HepG2 (cell line): Measurements from ENCODE around the gene NSMCE1. TPM values are rescaled to one million over a fixed set of nuclear protein-coding genes. Genes with fewer than 3 reads are reported as not detected.
A peak's percentile ranks its signal among the peaks of the same experiment; 100 is the strongest.

Source experiments
- ELF4 ChIP-seq: sonication (generic); formaldehyde crosslinking; IDR thresholded peaks from 2 replicates; pipeline ENCODE4 v1.5.0; 2020; ENCODE audit warnings: missing genetic modification reagents, mild to moderate bottlenecking, moderate library complexity, borderline replicate concordance
- FOXK1 ChIP-seq: sonication (generic); formaldehyde crosslinking; IDR thresholded peaks from 2 replicates; pipeline ENCODE4 v1.4.0; 2020; ENCODE audit warnings: low read depth, missing genetic modification reagents, borderline replicate concordance
- FOXO4 ChIP-seq: sonication (generic); formaldehyde crosslinking; conservative IDR thresholded peaks from 2 replicates; pipeline ENCODE4 v1.8.1; 2023; ENCODE audit warnings: missing genetic modification reagents
- ISL2 ChIP-seq: sonication (generic); formaldehyde crosslinking; IDR thresholded peaks from 2 replicates; pipeline ENCODE4 v1.5.0; 2020; ENCODE audit warnings: missing genetic modification reagents
- MLX ChIP-seq: IDR thresholded peaks from 2 replicates; pipeline ENCODE4 v1.6.1; 2016
- NFKBIZ ChIP-seq: IDR thresholded peaks from 2 replicates; pipeline ENCODE4 v1.6.1; 2018; ENCODE audit warnings: missing genetic modification reagents, missing compliant biosample characterization
- PBX3 ChIP-seq: sonication (generic); formaldehyde crosslinking; IDR thresholded peaks from 2 replicates; pipeline ENCODE4 v1.8.1; 2023; ENCODE audit warnings: missing genetic modification reagents, inconsistent platforms, borderline replicate concordance
- RBM22 ChIP-seq: fragments of 200-400 bp; formaldehyde crosslinking; optimal IDR thresholded peaks from 2 replicates; pipeline ENCODE3; 2017; ENCODE audit warnings: mild to moderate bottlenecking, low read length, moderate library complexity
- REXO4 ChIP-seq: sonication (generic); formaldehyde crosslinking; IDR thresholded peaks from 2 replicates; pipeline ENCODE4 v1.8.0; 2022; ENCODE audit warnings: missing genetic modification reagents, mild to moderate bottlenecking, borderline replicate concordance
- SP2 ChIP-seq: sonication (generic); formaldehyde crosslinking; IDR thresholded peaks from 2 replicates; pipeline ENCODE4 v1.5.1; 2020; ENCODE audit warnings: mild to moderate bottlenecking, missing genetic modification reagents
- SRSF4 ChIP-seq: fragments of 200-400 bp; formaldehyde crosslinking; IDR thresholded peaks from one replicate; pipeline ENCODE4 v1.6.1; 2018; ENCODE audit warnings: mild to moderate bottlenecking, low read depth, low read length, moderate library complexity; ENCODE audit not compliant: poor library complexity, severe bottlenecking
- ZBTB26 ChIP-seq: IDR thresholded peaks from 2 replicates; pipeline ENCODE4 v1.6.1; 2016; ENCODE audit warnings: missing compliant biosample characterization, missing genetic modification reagents, borderline replicate concordance
- ZFP90 ChIP-seq: sonication (generic); formaldehyde crosslinking; IDR thresholded peaks from 2 replicates; pipeline ENCODE4 v1.8.0; 2022; ENCODE audit warnings: missing genetic modification reagents, mild to moderate bottlenecking, inconsistent platforms, borderline replicate concordance
- ZNF264 ChIP-seq: sonication (generic); formaldehyde crosslinking; IDR thresholded peaks from 2 replicates; pipeline ENCODE4 v1.4.0; 2020; ENCODE audit warnings: missing genetic modification reagents
- ZNF335 ChIP-seq: sonication (generic); formaldehyde crosslinking; IDR thresholded peaks from 2 replicates; pipeline ENCODE4 v1.4.0; 2020; ENCODE audit warnings: missing genetic modification reagents
- ZNF503 ChIP-seq: sonication (generic); formaldehyde crosslinking; IDR thresholded peaks from 2 replicates; pipeline ENCODE4 v1.4.0; 2020; ENCODE audit warnings: missing genetic modification reagents
- ZNF556 ChIP-seq: sonication (generic); formaldehyde crosslinking; IDR thresholded peaks from 2 replicates; pipeline ENCODE4 v1.4.0; 2020; ENCODE audit warnings: mild to moderate bottlenecking, missing genetic modification reagents, borderline replicate concordance
- ZNF703 ChIP-seq: sonication (generic); formaldehyde crosslinking; IDR thresholded peaks from 2 replicates; pipeline ENCODE4 v1.5.1; 2020; ENCODE audit warnings: missing genetic modification reagents, mild to moderate bottlenecking, moderate library complexity, borderline replicate concordance
- ZNF839 ChIP-seq: sonication (generic); formaldehyde crosslinking; IDR thresholded peaks from 2 replicates; pipeline ENCODE4 v1.4.0; 2020; ENCODE audit warnings: missing genetic modification reagents, mild to moderate bottlenecking, borderline replicate concordance
- ZXDC ChIP-seq: sonication (generic); formaldehyde crosslinking; IDR thresholded peaks from 2 replicates; pipeline ENCODE4 v1.5.0; 2020; ENCODE audit warnings: mild to moderate bottlenecking, missing genetic modification reagents
- polyA plus RNA-seq, 8 experiments: library from polyadenylated mRNA; depleted of rRNA in 3 of 8; stranded (reverse) in 7 of 8; unstranded in 1 of 8; fragments of >200 nt; fragmentation: Illumina TruSeq in 4 of 8; extraction: Trizol in 4 of 8; gene quantifications; 2 replicates each; pipeline versions ENCODE4 v1.2.1 to v1.2.3, GENCODE V29; 2011 to 2016; ENCODE audit warnings: low read depth in 4 of 8, missing spikeins in 1 of 8, mixed read lengths in 1 of 8; ENCODE audit not compliant: insufficient read depth in 1 of 8
- total RNA-seq, 5 experiments: library from RNA; depleted of rRNA; stranded (reverse); fragments of >200 nt; fragmentation: Illumina TruSeq; extraction: Trizol; gene quantifications; 2 replicates each; pipeline ENCODE4 v1.2.3, GENCODE V29; 2016; ENCODE audit warnings: low read depth in 1 of 5

NSMCE1 gene
- total and polyA plus RNA-seq, 2 of the 13 experiments (the other 11 are each of a cell fraction or from before 2014, with no cell fraction given), result 42.7 to 52.9 TPM

DNA sequence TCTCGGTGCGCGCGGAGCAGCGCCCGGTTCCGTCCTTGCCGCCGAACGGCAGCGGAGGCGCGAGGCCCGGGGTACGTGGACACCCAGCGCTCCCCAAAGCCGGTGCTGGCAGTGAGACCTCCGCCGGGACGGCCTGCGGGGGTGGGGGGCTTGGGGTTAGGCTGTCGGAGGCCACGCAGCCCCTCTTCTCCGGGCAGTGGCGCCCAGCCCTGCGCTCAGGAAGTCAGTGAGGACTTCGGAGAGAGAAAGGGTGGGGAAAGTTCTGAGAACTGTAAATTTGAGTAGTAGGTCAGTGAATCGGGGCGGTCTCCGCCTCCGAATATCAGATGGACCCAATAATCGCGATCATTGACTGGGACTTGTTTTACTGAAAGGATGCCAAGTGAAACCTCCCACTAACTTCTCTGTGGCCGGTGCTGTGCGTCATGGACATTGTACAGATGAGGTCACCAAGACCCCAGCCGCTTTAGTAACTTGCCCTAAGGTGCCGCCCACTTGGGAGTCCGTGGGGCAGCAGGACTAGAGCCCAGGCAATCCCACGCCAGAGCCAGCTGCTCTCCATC lies 45.7 kb upstream of the NSMCE1 start (continued):
- no peak; the same call in 1 of the 2 replicates for TF ChIP-seq ZNF503 (CRISPR knock-in tag)
- TF ChIP-seq FOXK1 (CRISPR knock-in tag), result no peak; the same call in 1 of the 2 replicates
- no peak for TF ChIP-seq ELF4
- TF ChIP-seq ZNF335 (CRISPR knock-in tag), result no peak
- TF ChIP-seq RBM22, result no peak
- TF ChIP-seq ZBTB26, result no peak
- 0 out of 2 replicates have a peak, but pooled peaks have one; percentile 20 for TF ChIP-seq ISL2 (CRISPR knock-in tag)
- no peak for TF ChIP-seq ZNF703
- no peak for TF ChIP-seq FOXO4
- no peak for TF ChIP-seq NFKBIZ
- no peak for TF ChIP-seq MLX (CRISPR knock-in tag)
- no peak for TF ChIP-seq SP2 (CRISPR knock-in tag)
- no peak for TF ChIP-seq REXO4 (CRISPR knock-in tag)
- TF ChIP-seq ZFP90, result peak; percentile 49; the same call in 1 of the 2 replicates
- no peak for TF ChIP-seq ZNF839
- TF ChIP-seq ZXDC (CRISPR knock-in tag), result peak; percentile 12; the same call in 1 of the 2 replicates
- no peak for TF ChIP-seq SRSF4
- no peak for TF ChIP-seq PBX3 (CRISPR knock-in tag)
- no peak for TF ChIP-seq ZNF264 (CRISPR knock-in tag)
- peak; percentile 77; the same call in 1 of the 2 replicates for TF ChIP-seq ZNF556 (CRISPR knock-in tag)
